ENCODE data around the gene OTX1.

DNA sequence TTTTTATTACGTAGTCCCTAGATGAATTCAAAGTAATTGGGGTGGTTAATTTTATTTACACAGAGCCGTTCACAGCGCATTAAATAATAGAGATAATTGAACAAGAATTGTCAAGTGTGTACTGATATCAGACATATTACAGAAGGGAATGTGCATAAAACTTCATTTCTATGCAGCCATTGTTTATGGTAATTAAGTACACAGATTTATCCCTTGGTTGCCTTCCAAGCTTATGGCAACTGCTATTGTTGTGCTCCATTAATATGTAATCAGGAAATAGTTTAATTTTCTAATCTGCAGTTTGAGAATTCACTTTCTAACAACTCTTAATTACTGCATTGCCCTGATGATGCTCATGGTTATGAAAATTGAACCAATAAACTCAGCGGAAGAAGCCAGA, 47.3 kb upstream of the OTX1 start:
- TF ChIP-seq, protein P1, sequence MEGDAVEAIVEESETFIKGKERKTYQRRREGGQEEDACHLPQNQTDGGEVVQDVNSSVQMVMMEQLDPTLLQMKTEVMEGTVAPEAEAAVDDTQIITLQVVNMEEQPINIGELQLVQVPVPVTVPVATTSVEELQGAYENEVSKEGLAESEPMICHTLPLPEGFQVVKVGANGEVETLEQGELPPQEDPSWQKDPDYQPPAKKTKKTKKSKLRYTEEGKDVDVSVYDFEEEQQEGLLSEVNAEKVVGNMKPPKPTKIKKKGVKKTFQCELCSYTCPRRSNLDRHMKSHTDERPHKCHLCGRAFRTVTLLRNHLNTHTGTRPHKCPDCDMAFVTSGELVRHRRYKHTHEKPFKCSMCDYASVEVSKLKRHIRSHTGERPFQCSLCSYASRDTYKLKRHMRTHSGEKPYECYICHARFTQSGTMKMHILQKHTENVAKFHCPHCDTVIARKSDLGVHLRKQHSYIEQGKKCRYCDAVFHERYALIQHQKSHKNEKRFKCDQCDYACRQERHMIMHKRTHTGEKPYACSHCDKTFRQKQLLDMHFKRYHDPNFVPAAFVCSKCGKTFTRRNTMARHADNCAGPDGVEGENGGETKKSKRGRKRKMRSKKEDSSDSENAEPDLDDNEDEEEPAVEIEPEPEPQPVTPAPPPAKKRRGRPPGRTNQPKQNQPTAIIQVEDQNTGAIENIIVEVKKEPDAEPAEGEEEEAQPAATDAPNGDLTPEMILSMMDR (IDR thresholded peaks at IDR 0.05): no peak
- TF ChIP-seq POLR2A (IDR thresholded peaks at IDR 0.05): no peak
